DOHH2 (cell line): ENCODE data around the gene ZMAT3.

Experiments used
- CTCF ChIP-seq: fragments of 200-600 bp; sonication (generic); IDR thresholded peaks from one replicate; pipeline ENCODE4 v1.5.1; 2014; ENCODE audit warnings: antibody characterized with exemption, mild to moderate bottlenecking, low read depth, low read length; ENCODE audit not compliant: poor library complexity, severe bottlenecking
- EZH2phosphoT487 ChIP-seq: fragments of 200-600 bp; sonication (generic); IDR thresholded peaks from 2 replicates; pipeline ENCODE4 v1.6.1; 2017; ENCODE audit warnings: borderline replicate concordance, mild to moderate bottlenecking, antibody characterized with exemption, low read length, moderate library complexity, mixed read lengths

DNA sequence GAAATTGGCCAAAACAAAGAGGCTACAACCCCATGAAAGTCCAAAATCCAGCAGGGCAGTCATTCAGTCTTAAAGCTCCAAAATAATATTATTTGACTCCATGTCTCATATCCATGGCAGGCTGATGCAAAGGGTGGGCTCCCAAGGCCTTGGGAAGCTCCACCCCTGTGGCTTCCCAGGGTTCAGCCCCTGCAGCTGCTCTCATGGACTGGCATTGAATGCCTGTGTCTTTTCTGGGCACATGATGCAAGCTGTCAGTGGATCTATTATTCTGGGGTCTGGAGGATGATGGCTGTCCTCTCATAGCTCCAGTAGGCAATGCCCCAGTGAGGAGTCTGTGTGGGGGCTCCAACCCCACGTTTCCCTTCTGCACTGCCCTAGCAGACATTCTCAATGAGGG, 81.8 kb downstream of the ZMAT3 start:
- TF ChIP-seq CTCF (no peak), EZH2phosphoT487 (no peak)
